ENCODE measurements around the gene SLC9A5.

The SLC9A5 gene

DNA sequence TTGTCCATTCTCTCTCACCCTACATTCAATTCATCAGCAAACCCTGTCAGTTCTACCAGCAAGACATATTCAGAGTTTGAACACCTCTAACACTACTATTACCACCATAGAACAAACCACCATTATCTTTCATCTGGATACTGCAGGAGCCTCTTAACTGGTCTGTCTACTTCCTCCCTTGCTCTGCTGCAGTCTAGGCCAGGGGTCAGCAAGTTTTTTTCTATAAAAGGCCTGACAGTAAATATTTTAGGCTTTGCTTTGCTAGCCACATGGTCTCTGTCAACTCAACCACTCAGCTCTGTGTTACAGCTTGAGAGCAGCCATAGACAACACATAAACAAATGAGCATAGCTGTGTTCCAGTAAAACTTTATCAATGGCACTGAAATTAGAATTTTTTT, 63.9 kb downstream of the SLC9A5 start:
- DNase-seq = no peak

DNA sequence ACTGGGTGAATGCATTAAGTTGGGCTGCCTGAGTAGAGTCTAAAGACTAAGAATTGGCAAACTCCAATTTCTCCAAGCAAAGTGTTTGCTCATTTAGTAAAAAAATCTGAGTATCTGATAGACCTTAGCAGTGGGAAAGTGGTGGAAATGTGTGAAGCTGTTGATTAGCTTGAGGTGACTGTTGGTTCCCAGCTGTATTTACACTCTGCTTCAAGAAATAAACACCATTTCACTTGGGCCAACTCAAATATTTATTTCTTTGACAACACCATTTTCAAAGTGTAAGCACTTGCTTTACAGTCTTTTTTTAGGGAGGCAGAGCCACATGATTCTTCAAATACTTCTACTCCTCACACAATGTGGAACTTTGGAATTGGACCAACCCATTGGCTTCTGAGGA, 69.1 kb downstream of the SLC9A5 start:
- DNase-seq = no peak
